ENCODE measurements around the gene NEDD8.
"Not testable (repeated sequence)": the region's sequence is repeated elsewhere in the genome, so short reads cannot be mapped to it uniquely, and the experiment has no call there.

The NEDD8 gene

DNA sequence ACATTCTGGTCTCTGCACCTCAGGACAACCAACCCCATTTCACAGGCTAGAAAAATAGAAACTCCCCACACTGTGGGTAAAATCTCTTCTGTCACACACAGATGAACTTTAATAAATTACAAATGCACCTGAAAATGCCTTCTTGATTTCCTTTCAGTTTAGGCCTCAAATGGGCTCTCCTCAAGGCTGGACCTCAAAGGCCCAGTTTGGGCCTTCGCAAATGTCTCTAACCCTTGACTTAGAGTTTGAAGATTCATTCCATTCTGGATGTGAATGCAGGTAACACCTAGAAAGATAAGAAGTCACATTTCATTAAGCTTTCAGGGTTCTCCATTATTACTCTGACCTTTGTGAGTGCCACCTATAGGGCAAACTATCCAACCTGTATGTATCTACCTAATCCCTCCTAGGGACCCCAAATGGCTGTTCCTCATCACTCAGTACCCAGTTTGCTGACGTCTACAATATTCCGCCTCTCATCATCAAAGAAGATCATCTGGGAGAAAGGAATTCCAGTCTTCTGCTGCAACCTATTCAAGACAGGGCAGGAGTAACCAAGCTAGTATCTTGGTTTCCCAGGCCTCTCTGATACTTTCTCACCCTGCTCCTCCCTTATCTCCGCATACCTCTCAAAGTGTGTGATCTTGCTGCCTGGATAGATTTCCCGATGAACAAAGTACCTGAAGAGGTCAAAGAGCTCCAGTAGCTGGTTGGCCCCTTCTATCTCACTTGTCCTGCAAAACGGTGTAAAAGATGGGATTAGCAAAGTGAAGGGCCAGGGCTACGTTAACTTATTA is 18.1 kb downstream of the NEDD8 start:
- DNase-seq = no peak
- H3K4me1 Mint-ChIP-seq = peaks cover 37 to 72% of the 10 kb centered on the region in 2 donors

DNA sequence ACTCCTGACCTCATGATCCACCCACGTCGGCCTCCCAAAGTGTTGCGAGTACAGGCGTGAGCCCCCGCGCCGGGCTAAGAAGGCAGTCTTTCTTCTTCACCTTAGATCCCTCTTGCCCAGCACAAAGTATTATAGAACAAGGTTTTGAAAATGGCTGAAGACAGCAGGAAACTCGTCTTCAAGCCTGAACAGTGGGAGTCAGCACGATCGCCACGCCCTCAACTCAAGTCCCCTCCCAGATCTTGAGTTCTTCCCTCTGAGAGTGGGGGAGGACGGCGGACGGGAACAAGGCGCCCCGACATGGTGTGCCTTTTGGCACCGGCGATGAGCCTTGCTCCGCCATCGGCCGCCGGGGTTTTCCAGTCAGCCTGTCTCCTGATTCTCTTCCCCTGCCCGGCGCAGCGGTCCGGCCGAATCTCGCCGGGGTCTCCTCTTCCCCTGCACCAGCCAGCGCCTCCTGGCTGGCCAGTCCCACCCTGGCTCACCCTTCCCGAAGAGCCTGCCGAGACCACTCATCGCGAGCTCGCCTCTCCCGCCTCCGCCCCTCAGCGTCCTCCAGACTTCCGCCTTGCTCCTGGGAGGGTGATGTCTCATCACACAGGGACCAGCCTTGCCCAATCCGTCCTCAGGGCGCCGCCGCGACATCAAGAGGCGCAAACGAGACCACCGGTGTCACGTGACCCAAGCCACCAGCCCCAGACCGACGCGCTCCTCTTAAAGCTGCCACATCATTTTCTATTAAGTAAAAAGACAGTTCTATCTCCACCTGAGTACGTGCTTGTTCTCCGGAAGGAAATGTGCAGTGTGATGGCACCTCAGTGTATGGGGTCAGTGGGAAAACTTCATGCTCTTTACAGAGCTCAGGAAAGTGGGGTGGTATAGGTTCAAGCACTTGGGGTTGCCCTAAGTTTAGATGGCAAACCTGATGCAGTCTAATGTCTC is 19.0 kb downstream of the NEDD8 start, which contains the start of gene CHMP4A:
Gene CHMP4A, minus strand, starts transcription at position 565 of the 942 bp plus-strand sequence. Its CDS starts 49 bp downstream, at position 516.
- H3K36me3 Mint-ChIP-seq = peaks cover 33 to 48% of the 10 kb centered on the region in 2 donors
- H3K4me1 Mint-ChIP-seq = peaks cover 37 to 76% of the 10 kb centered on the region in 2 donors
- H3K27me3 Mint-ChIP-seq = no peaks in the 10 kb centered on the region
- peak within 1 kb of the TSS; percentile 91 to 92 for H3K4me3 Mint-ChIP-seq
- no peaks in the 10 kb centered on the region for H3K9me3 Mint-ChIP-seq
- peak; percentile 83 to 85 for ATAC-seq (replicated peaks)
- H3K27ac Mint-ChIP-seq = peak within 1 kb of the TSS; percentile 98
- peak; percentile 96 for DNase-seq

More for the DNA sequence above, 18.1 kb downstream of the NEDD8 start:
- H3K27ac Mint-ChIP-seq = peak overlapping the region; percentile 98
- ATAC-seq (replicated peaks) = no peak
- H3K36me3 Mint-ChIP-seq = peaks cover 29 to 45% of the 10 kb centered on the region in 2 donors
- peak overlapping the region; percentile 91 to 92 for H3K4me3 Mint-ChIP-seq
- no peaks in the 10 kb centered on the region for H3K27me3 Mint-ChIP-seq
- no peaks in the 10 kb centered on the region for H3K9me3 Mint-ChIP-seq

DNA sequence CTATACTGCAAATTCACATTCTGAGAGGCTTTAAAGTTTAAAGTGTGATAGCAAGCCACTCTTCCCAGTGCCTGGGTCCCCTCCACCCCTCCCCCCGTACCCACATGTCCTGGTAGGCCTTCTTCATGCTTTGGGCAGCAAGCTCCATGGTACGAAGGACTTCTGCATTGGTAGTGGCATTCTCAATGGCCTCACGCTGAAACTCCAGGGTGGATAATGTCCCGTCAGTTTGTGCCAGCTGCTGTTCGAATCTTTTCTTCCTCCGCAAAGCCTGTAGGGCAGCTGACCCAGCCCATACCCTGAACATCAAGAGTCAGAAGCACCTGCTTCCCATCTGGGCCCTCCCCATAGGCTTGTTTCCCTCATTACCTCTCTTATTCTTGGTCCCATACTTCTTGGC is 20.9 kb downstream of the NEDD8 start:
- Mint-ChIP-seq H3K27me3 (no peaks in the 10 kb centered on the region), H3K36me3 (peaks cover 44 to 56% of the 10 kb centered on the region in 2 donors), H3K4me3 (peak overlapping the region; percentile 91 to 92), H3K4me1 (peaks cover 46 to 89% of the 10 kb centered on the region in 2 donors), H3K27ac (peak overlapping the region; percentile 83), H3K9me3 (no peaks in the 10 kb centered on the region)
- DNase-seq = no peak
- ATAC-seq (replicated peaks) = no peak

DNA sequence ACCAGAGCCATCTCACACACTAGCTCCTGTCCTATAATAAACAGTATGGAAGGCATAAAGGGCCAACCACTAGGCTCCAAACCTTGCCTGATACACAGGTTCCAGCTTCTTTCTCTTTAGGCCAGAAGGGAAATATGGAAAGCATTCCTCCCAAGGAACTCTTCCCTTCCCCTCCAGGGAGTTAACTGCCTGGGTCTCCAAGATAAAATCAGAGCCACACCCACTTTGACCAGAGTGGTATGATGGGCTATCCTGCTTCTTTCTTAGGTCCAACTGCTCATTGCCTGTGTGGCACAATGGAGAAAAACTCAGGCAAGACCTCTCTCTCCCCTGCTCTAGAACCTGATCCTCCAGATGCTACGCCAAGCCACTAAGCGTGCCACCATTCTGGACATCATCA is 24.5 kb downstream of the NEDD8 start:
- ATAC-seq (replicated peaks) = no peak
- peak overlapping the region; percentile 88 for H3K27ac Mint-ChIP-seq
- H3K4me1 Mint-ChIP-seq = peaks cover 35 to 74% of the 10 kb centered on the region in 2 donors
- H3K36me3 Mint-ChIP-seq = peaks cover 61 to 74% of the 10 kb centered on the region in 2 donors
- no peak overlapping the region for H3K4me3 Mint-ChIP-seq
- H3K27me3 Mint-ChIP-seq = no peaks in the 10 kb centered on the region
- peaks cover 5% of the 10 kb centered on the region in 2 donors for H3K9me3 Mint-ChIP-seq
- no peak for DNase-seq

DNA sequence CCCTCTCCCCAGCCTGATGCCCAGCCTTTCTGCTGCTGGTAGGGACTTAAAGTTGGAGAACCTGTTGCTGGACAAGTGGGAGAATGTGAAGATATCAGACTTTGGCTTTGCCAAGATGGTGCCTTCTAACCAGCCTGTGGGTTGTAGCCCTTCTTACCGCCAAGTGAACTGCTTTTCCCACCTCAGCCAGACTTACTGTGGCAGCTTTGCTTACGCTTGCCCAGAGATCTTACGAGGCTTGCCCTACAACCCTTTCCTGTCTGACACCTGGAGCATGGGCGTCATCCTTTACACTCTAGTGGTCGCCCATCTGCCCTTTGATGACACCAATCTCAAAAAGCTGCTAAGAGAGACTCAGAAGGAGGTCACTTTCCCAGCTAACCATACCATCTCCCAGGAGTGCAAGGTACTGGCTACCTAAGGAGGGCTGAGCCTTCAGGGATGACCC is 25.0 kb downstream of the NEDD8 start:
- H3K27me3 Mint-ChIP-seq = no peaks in the 10 kb centered on the region
- DNase-seq = no peak

DNA sequence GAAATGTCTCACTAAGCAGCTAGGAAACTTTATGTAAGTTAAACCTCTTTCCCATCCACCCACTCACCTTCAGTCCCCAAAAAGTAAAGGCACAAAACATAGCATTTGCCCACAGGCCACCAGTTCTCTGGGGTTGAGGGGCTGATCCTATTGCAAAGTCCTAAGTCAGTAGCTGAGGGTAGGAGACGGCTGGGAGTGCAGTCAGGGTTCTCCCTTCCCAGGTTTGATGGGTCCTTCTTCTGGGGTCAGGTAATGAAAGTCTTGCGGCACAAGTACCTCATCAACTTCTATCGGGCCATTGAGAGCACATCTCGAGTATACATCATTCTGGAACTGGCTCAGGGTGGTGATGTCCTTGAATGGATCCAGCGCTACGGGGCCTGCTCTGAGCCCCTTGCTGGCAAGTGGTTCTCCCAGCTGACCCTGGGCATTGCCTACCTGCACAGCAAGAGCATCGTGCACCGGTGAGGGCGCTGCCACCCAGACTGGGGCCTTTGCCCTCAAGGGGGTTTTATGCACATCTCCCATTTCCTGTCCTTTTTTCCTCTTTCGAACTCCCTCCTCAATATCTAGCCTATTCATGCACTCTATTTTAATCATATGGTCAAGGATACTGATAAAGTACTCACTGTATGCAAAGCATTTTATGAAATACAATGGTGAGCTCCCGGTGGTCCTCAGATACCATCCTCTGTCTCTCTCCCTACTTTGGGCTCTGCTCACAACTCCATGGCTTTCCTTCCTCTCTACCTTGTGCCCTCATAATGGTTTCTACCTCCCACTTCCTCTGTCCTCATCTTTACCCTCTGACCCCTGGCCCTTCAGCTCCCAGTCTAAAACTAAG is 25.7 kb downstream of the NEDD8 start:
- peak overlapping the region; percentile 88 for H3K27ac Mint-ChIP-seq
- H3K4me3 Mint-ChIP-seq = peak overlapping the region; percentile 3 to 9
- H3K9me3 Mint-ChIP-seq = peaks cover 6 to 7% of the 10 kb centered on the region in 2 donors
- peak in 1 of 2 donors; percentile 4 for ATAC-seq (replicated peaks)
- H3K27me3 Mint-ChIP-seq = no peaks in the 10 kb centered on the region
- DNase-seq = no peak
- peaks cover 35 to 64% of the 10 kb centered on the region in 2 donors for H3K4me1 Mint-ChIP-seq
- H3K36me3 Mint-ChIP-seq = peaks cover 68 to 81% of the 10 kb centered on the region in 2 donors

More for the DNA sequence above, 25.0 kb downstream of the NEDD8 start:
- Mint-ChIP-seq H3K4me1 (peaks cover 35 to 70% of the 10 kb centered on the region in 2 donors), H3K36me3 (peaks cover 64 to 78% of the 10 kb centered on the region in 2 donors), H3K9me3 (peaks cover 6 to 7% of the 10 kb centered on the region in 2 donors), H3K27ac (peak overlapping the region; percentile 88), H3K4me3 (peak overlapping the region; percentile 3 to 9)
- ATAC-seq (replicated peaks) = peak; percentile 83

DNA sequence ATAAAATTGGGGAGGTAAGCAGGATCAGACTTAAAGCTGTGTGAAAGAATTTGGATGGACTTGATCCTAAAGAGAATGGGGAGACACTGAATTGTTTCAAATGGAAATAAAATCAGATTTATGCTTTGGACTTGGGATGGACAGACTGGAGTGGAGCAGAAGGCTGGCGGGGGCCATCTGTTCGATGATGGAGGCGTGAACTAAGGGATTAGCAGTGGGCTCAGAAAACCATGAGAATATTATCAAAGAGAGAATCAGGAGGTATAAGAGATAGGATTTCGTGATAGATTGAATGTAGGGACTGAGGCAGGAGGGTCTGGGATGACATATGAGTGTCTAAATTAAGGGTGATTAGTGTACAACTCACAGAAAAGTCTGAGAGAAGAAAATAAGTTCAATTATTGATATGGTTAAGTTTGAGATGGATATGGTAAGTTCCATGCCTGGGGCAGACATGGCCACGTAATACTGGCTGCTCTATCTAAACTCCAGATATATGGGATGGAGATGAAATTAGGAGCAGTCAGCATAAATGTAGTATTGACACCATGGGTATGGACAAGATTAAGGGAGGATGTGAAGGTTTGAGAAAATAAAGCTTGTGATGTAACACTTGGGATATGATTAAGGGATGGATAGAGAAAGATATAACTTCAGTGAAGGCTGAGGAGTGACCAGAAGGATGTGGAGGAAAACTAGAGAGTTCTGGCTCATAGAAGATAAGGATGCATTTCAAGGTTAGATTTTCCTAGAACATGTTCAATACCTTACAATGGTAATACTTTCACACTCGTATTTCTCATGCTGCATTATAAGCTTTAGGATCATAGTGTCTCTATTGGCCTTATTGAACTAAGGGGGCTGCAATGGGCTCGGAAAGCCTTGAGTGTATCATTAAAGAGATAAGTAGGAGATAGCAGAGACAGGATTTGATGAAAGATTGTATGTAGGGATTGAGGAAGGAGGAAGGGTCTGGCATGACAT is 27.7 kb downstream of the NEDD8 start:
- peaks cover 68 to 79% of the 10 kb centered on the region in 2 donors for H3K36me3 Mint-ChIP-seq
- no peak for DNase-seq
- no peaks in the 10 kb centered on the region for H3K27me3 Mint-ChIP-seq
- peaks cover 28 to 57% of the 10 kb centered on the region in 2 donors for H3K4me1 Mint-ChIP-seq
- H3K4me3 Mint-ChIP-seq = no peak overlapping the region
- no peak overlapping the region for H3K27ac Mint-ChIP-seq
- peaks cover 6 to 7% of the 10 kb centered on the region in 2 donors for H3K9me3 Mint-ChIP-seq
- ATAC-seq (replicated peaks) = no peak

DNA sequence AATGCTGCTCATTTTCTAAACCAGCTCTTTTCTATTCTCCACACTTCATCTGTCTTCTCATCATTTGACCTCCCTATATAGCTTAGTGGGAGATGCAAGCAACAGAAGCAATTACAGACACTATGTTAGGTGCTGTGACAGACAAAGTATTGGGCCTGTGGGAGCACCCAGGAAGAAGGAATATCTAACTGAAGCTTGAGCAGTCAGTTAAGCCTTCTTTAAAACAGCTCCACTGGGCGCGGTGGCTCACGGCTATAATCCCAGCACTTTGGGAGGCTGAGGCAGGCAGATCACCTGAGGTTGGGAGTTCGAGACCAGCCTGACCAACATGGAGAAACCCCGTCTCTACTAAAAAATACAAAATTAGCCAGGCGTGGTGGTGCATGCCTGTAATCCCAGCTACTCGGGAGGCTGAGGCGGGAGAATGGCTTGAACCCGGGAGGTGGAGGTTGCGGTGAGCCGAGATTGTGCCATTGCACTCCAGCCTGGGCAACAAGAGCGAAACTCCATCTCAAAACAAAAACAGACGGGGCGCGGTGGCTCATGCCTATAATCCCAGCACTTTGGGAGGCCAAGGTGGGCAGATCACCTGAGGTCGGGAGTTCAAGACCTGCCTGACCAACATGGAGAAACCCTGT is 28.8 kb downstream of the NEDD8 start:
- not testable (repeated sequence) for H3K4me3 Mint-ChIP-seq; H3K9me3 Mint-ChIP-seq; H3K27ac Mint-ChIP-seq; DNase-seq; ATAC-seq (replicated peaks); H3K27me3 Mint-ChIP-seq
- Mint-ChIP-seq H3K4me1 (peaks cover 36 to 61% of the 10 kb centered on the region in 2 donors), H3K36me3 (peaks cover 76 to 85% of the 10 kb centered on the region in 2 donors)

DNA sequence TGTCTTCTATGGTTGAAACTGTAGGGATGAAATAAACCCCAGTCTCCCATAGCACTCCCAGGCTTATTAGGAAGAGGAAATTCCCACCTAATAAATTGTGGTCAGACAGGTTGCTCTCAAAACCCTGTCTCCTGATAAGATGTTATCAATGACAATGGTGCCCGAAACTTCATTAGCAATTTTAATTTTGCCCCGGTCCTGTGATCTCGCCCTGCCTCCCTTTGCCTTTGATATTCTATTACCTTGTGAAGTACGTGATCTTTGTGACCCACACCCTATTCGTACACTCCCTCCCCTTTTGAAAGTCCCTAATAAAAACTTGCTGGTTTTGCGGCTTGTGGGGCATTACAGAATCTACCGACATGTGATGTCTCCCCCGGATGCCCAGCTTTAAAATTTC is 29.6 kb downstream of the NEDD8 start:
- H3K27me3 Mint-ChIP-seq; H3K9me3 Mint-ChIP-seq; H3K27ac Mint-ChIP-seq; H3K4me3 Mint-ChIP-seq; ATAC-seq (replicated peaks); DNase-seq: not testable (repeated sequence)
- Mint-ChIP-seq H3K4me1 (peaks cover 31 to 61% of the 10 kb centered on the region in 2 donors), H3K36me3 (peaks cover 71 to 79% of the 10 kb centered on the region in 2 donors)

DNA sequence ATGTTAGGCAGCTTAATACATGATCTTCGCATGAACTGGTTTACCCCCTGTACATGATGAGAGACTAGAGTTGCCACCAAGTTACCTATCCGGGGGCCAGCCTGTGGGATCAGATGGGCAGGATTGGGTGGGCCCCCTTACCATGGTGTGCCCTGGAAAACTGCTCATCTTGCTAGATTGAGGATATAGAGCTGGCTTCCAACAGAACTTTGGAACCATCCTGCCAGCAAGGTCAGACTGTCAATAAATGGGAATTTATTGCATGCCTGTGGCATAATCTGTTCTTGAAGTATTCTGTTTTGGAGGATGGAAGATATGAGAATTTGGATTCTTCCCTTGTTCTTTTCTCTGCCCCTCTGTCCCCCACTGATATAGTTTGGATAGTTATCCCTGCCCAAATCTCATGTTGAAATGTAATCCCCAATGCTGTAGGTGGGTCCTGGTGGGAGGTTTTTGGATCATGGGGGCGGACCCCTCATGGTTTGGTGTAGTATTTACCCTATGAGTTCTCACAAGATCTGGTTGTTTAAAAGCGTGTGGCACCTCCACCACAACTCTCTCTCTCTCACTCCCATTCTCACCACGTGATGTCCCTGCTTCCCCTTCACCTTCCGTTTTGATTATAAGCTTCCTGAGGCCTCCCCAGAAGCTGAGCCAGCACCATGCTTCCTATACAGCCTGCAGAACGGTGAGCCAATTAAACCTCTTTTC is 33.2 kb downstream of the NEDD8 start:
- Mint-ChIP-seq H3K27me3 (no peaks in the 10 kb centered on the region), H3K4me1 (peaks cover 31 to 59% of the 10 kb centered on the region in 2 donors), H3K36me3 (peaks cover 46 to 66% of the 10 kb centered on the region in 2 donors), H3K4me3 (peak overlapping the region in 1 of 2 donors; percentile 56), H3K9me3 (peaks cover 6 to 10% of the 10 kb centered on the region in 2 donors), H3K27ac (peak overlapping the region; percentile 71)
- DNase-seq = no peak
- ATAC-seq (replicated peaks) = no peak

DNA sequence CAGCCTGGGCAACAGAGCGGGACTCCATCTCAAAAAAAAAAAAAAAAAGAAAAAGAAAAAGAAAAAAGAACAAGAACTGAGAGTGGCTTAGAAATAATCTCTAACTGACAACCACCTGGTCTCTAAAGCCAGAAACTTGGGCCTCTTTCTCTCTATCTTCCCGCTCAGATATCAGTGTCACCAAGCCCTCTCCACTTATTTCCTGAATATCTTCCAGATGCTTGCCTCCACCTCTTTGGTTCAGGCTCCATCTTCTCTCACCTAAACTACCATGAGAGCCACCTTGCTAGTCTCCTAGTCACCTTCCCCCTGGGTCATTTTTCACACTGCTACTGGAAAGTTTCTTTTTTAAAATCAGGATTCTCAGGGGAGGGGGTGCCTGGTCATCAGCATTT is 35.1 kb downstream of the NEDD8 start:
- Mint-ChIP-seq H3K4me3 (peak overlapping the region; percentile 92 to 95), H3K27me3 (no peaks in the 10 kb centered on the region), H3K27ac (peak overlapping the region; percentile 98), H3K4me1 (peaks cover 37 to 70% of the 10 kb centered on the region in 2 donors), H3K36me3 (peaks cover 40 to 60% of the 10 kb centered on the region in 2 donors), H3K9me3 (peaks cover 0 to 3% of the 10 kb centered on the region in 2 donors)
- DNase-seq (no peak), ATAC-seq (replicated peaks) (no peak)
